ENCODE results near the gene CELF4.

- peak; percentile 92 for TF ChIP-seq GATA2 (IDR thresholded peaks at IDR 0.05; ENCODE audit: low read depth, low read length)
- peak; percentile 42; the same call in 1 of the 2 replicates for TF ChIP-seq GATA3 (IDR thresholded peaks at IDR 0.05; ENCODE audit: low read depth, low read length)
Measured at GRCh38 chr18:37516361-37516853, 49.2 kb downstream of the CELF4 start.

Measured in SH-SY5Y (cell line).